Measurements from ENCODE around the gene LNX1. TPM values are rescaled to one million over a fixed set of nuclear protein-coding genes. Genes with fewer than 3 reads are reported as not detected.

Gene LNX1
- total and polyA plus RNA-seq, 2 donors (not counting 3 experiments of a cell fraction or from before 2014, with no cell fraction given) = 0.72 to 1.3 TPM

DNA sequence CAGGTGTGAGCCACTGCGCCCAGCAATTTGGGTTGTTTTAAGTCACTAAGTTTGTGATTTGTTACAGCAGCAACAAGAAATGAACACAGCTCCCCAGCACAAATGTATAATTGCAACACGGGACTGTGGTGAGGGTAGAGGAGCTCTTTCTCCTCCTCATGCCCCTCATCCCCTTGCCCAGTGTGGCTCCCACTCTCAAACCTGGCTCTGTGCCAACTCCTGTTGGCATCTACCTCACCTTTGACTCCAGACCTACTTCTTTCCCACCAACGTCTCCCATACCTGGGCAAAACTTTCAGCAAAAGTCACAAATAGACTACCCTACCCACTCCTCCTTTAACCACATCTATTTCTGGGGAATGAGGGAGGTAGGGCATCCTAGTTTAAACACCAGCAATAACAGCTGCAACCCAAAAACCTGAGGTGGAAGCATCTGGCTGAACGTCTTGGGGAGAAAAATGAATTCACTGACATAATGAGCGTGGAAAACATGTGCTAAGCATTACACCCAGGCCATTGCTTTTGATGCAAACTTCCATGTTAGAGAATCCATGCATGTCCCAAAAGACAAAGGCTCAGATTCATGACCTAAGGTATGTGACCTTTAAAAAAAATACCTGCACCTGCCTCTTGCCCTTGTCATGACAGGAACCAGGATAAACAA, 19.2 kb downstream of the LNX1 start:
- Histone ChIP-seq H3K9ac (replicated peaks; ENCODE audit: extremely low read depth, insufficient read depth, low read length) (no peak overlapping the region), H3K36me3 (ENCODE audit: control insufficient read depth in 2 of 2, extremely low read depth in 1 of 2, insufficient read depth in 2 of 2, low read length in 2 of 2) (no peaks in the 10 kb centered on the region), H3K27ac (ENCODE audit: insufficient read depth, low read depth, low read length) (no peak overlapping the region), H3K4me2 (ENCODE audit: insufficient read depth, low read length) (no peak overlapping the region), H3K9me3 (replicated peaks; ENCODE audit: control insufficient read depth, insufficient read depth, low read length) (no peaks in the 10 kb centered on the region), H3K27me3 (ENCODE audit: control insufficient read depth in 2 of 2, insufficient read depth in 2 of 2, low read length in 2 of 2) (no peaks in the 10 kb centered on the region), H4K20me1 (replicated peaks; ENCODE audit: control insufficient read depth, extremely low read depth, insufficient read depth, low read length) (no peaks in the 10 kb centered on the region), H3K79me2 (ENCODE audit: control insufficient read depth, insufficient read depth, low read length) (no peaks in the 10 kb centered on the region), H2AFZ (ENCODE audit: low read depth, low read length) (no peak overlapping the region), H3K4me1 (ENCODE audit: control insufficient read depth, extremely low read depth, insufficient read depth, low read length) (peaks cover 31% of the 10 kb centered on the region), H3K9me1 (replicated peaks; ENCODE audit: control insufficient read depth, extremely low read depth, insufficient read depth, low read length) (no peaks in the 10 kb centered on the region), H3K4me3 (replicated peaks in 1 of 3; ENCODE audit: insufficient read depth in 1 of 3, low read depth in 1 of 3, low read length in 3 of 3) (no peak overlapping the region)
- ChIA-PET CTCF (interaction anchor here (1.2 kb wide), 1 partner anchor 13 kb away, joined by 4 read pairs; no protein-coding TSS in a partner anchor), POLR2A (no interaction called here)
- no peak for TF ChIP-seq MAX (IDR thresholded peaks at IDR 0.05; ENCODE audit: insufficient read depth, insufficient read length)
- TF ChIP-seq POLR2AphosphoS5 (IDR thresholded peaks at IDR 0.05; ENCODE audit: insufficient read depth, low read depth, low read length) = no peak
- TF ChIP-seq MYC (IDR thresholded peaks at IDR 0.05; ENCODE audit: low read depth, low read length) = no peak
- no peak for TF ChIP-seq FOS (IDR thresholded peaks at IDR 0.05; ENCODE audit: borderline replicate concordance, insufficient read depth, low read length)
- TF ChIP-seq GATA2 (IDR thresholded peaks at IDR 0.05; ENCODE audit: insufficient read depth, insufficient read length, low read depth, low read length) = no peak
- no peak for TF ChIP-seq POLR2A (IDR thresholded peaks at IDR 0.05; ENCODE audit: low read depth, low read length)
- TF ChIP-seq EZH2 (IDR thresholded peaks at IDR 0.05; ENCODE audit: borderline replicate concordance, low read depth, low read length, severe bottlenecking) = no peak
- TF ChIP-seq CTCF (IDR thresholded peaks at IDR 0.05; ENCODE audit: extremely low read depth in 1 of 2, insufficient read depth in 1 of 2, low read depth in 1 of 2, low read length in 2 of 2) = no peak
- no peak for TF ChIP-seq JUN (IDR thresholded peaks at IDR 0.05; ENCODE audit: borderline replicate concordance, insufficient read depth, insufficient read length, low read depth)
- dilution Hi-C loops (cut with MboI; ENCODE audit: extremely low pct_ligation_motif_present, low sequenced_read_pairs) (no loop called here), intact Hi-C loops (cut with micrococcal nuclease) (no loop called here)
- BruUV-seq (replicated peaks) = no TSS peak
- no peak for DNase-seq (ENCODE audit: low read depth, low spot score)
- FAIRE-seq = no peak

Data from endothelial cell of umbilical vein (primary cell).